Measurements from ENCODE around the gene SLC25A10. TPM values are rescaled to one million over a fixed set of nuclear protein-coding genes. Genes with fewer than 3 reads are reported as not detected.

The SLC25A10 gene
- total RNA-seq, 4 donors from 2014 or later, result 3.4 to 9.3 (median 6.7) TPM

GRCh38 chr17:81702934-81703746 is 8.9 kb upstream of the SLC25A10 start, which contains the start of gene MRPL12:
MRPL12 (plus strand) TSS chr17:81703367; CDS start chr17:81703502, 135 bp downstream.
- intact Hi-C loops (cut with DNase I; ENCODE audit: low total_unique reads), result no loop called here
- TF ChIP-seq POLR2A (IDR thresholded peaks at IDR 0.05) (peak; percentile 94), CTCF (IDR thresholded peaks at IDR 0.05 in 4 of 5, conservative IDR thresholded peaks at IDR 0.05 in 1 of 5) (peak in 4 of 5 experiments; percentile 10 to 40 (median 28))

DNA sequence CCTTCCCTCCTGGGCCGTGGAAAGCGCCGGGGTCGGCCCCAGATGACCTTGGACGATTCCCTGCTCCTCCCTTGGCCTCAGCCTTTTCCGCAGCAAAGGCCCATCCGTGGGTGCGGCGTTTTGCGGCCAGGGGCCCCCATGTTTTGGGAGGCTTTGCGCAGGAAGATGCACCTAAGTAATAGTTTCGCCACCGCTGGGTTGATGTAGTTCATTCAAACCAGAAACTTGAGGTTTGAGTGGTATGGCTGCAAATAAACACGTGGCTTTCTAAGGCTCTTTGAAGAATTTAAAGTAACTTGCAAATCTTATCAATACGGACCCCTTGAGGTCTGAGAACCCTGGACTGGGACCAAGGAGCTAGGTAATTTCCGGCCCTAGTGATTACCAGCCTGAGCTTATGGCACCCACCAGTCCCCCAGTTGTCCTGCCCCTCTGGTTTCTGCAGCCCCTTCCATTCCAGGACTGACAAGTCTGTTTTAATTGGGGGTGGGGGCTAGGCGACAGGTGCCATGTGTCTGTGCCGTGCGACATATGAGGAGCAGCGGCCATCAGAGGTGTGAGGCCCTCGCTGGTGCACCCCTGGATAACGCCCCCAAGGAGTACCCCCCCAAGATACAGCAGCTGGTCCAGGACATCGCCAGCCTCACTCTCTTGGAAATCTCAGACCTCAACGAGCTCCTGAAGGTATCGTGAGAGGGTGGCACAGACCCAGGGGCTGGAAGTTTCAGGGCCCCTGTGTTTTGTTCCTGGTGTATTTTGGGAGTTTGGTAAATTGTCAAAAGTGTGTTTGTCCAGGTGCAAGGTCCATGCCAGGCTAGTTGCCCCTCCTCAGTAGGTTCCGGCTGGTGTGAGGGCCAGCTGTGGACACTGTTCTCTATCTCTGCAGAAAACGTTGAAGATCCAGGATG is 8.1 kb upstream of the SLC25A10 start:
- DNase-seq (no peak), ATAC-seq (peak; percentile 9 to 26)
- no peaks in the 10 kb centered on the region for H3K9me3 ChIP-seq
- H3K36me3 ChIP-seq, result peaks cover 0 to 49% of the 10 kb centered on the region in 2 donors
- intact Hi-C loops (cut with DNase I; ENCODE audit: low total_unique reads), result no loop called here
- H3K4me3 ChIP-seq, result peak overlapping the region; percentile 93 to 96 (median 94)
- no peaks in the 10 kb centered on the region for H3K27me3 ChIP-seq
- H3K27ac ChIP-seq, result peak overlapping the region; percentile 95 to 99 (median 98)
- in situ Hi-C loops (cut with MboI; ENCODE audit: low sequenced_read_pairs in 4 of 4), result no loop called here
- TF ChIP-seq CTCF (IDR thresholded peaks at IDR 0.05 in 4 of 5, conservative IDR thresholded peaks at IDR 0.05 in 1 of 5) (no peak), POLR2A (IDR thresholded peaks at IDR 0.05) (no peak)
- H3K4me1 ChIP-seq, result peaks cover 26 to 32% of the 10 kb centered on the region in 2 donors

More at GRCh38 chr17:81702934-81703746, 8.9 kb upstream of the SLC25A10 start, which contains the start of gene MRPL12:
- peak within 1 kb of the TSS; percentile 93 to 96 (median 94) for H3K4me3 ChIP-seq
- peak; percentile 97 for ATAC-seq
- peaks cover 26 to 35% of the 10 kb centered on the region in 2 donors for H3K4me1 ChIP-seq
- no peaks in the 10 kb centered on the region for H3K27me3 ChIP-seq
- no peaks in the 10 kb centered on the region for H3K9me3 ChIP-seq
- peak within 1 kb of the TSS; percentile 95 to 99 (median 98) for H3K27ac ChIP-seq
- peaks cover 0 to 58% of the 10 kb centered on the region in 2 donors for H3K36me3 ChIP-seq
- DNase-seq, result peak; percentile 89 to 90
- in situ Hi-C loops (cut with MboI; ENCODE audit: low sequenced_read_pairs in 4 of 4), result no loop called here

GRCh38 chr17:81705518-81706231 is 6.4 kb upstream of the SLC25A10 start:
- TF ChIP-seq CTCF (IDR thresholded peaks at IDR 0.05 in 4 of 5, conservative IDR thresholded peaks at IDR 0.05 in 1 of 5), result no peak
- Histone ChIP-seq H3K4me1 (peaks cover 32 to 41% of the 10 kb centered on the region in 2 donors), H3K4me3 (no peak overlapping the region), H3K27ac (no peak overlapping the region), H3K9me3 (no peaks in the 10 kb centered on the region), H3K27me3 (no peaks in the 10 kb centered on the region), H3K36me3 (peaks cover 0 to 36% of the 10 kb centered on the region in 2 donors)
- no peak for ATAC-seq
- in situ Hi-C loops (cut with MboI; ENCODE audit: low sequenced_read_pairs in 4 of 4), result no loop called here
- DNase-seq, result no peak
- intact Hi-C loops (cut with DNase I; ENCODE audit: low total_unique reads), result no loop called here

DNA sequence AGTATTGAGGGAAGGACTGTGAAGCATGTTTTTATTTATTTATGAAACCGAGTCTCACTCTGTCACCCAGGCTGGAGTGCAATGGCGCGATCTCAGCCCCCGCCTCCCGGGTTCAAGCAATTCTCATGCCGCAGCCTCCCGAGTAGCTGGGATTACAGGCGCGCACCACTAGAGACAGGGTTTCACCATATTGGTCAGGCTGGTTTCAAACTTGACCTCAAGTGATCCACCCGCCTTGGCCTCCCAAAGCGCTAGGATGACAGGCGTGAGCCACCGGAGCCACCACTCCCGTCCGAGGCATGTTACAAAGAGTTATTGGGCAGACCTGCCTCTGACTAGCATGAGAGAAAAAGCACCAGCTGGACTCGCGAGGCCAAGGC is 5.9 kb upstream of the SLC25A10 start:
- no peaks in the 10 kb centered on the region for H3K27me3 ChIP-seq
- H3K4me1 ChIP-seq, result peaks cover 33 to 43% of the 10 kb centered on the region in 2 donors
- H3K9me3 ChIP-seq, result no peaks in the 10 kb centered on the region
- no peak overlapping the region for H3K4me3 ChIP-seq
- DNase-seq (no peak), ATAC-seq (no peak)
- no peak overlapping the region for H3K27ac ChIP-seq
- H3K36me3 ChIP-seq, result peaks cover 0 to 31% of the 10 kb centered on the region in 2 donors
- TF ChIP-seq POLR2A (IDR thresholded peaks at IDR 0.05), result no peak
- no peak for TF ChIP-seq CTCF (IDR thresholded peaks at IDR 0.05 in 4 of 5, conservative IDR thresholded peaks at IDR 0.05 in 1 of 5)
- in situ Hi-C loops (cut with MboI; ENCODE audit: low sequenced_read_pairs in 4 of 4), result no loop called here
- intact Hi-C loops (cut with DNase I; ENCODE audit: low total_unique reads), result no loop called here
